Measurements from ENCODE around the gene TYW5. TPM values are rescaled to one million over a fixed set of nuclear protein-coding genes. Genes with fewer than 3 reads are reported as not detected.

The TYW5 gene
- total RNA-seq, 2 donors from 2014 or later = 16.0 to 16.3 TPM

DNA sequence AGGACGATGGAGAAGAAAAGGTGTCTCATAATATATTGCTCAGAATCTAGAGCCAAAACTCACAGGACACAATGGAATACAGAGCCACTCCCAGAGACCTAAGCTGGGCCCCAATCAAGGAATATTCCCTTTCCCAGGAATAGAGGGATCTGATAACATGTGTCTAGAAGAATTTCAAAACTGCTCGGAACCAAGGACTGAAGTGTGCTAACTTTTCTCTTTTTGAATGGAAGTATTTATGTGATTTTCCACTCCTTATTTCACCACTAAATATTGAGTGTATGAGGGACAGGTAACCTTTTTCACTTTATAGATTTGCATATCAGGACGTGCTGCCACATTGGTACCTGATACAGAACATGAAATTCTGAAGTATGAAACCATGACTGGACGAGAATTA, 53.3 kb downstream of the TYW5 start:
- H3K36me3 Mint-ChIP-seq (ENCODE audit: low read depth) = no peaks in the 10 kb centered on the region
- no peaks in the 10 kb centered on the region for H3K9me3 ChIP-seq (ENCODE audit: control insufficient read depth, low read length)
- DNase-seq = no peak
- H3K27ac Mint-ChIP-seq = no peak overlapping the region
- H3K9me3 Mint-ChIP-seq = no peaks in the 10 kb centered on the region
- H3K4me3 ChIP-seq (ENCODE audit: low read length) = no peak overlapping the region
- TF ChIP-seq, protein P1, sequence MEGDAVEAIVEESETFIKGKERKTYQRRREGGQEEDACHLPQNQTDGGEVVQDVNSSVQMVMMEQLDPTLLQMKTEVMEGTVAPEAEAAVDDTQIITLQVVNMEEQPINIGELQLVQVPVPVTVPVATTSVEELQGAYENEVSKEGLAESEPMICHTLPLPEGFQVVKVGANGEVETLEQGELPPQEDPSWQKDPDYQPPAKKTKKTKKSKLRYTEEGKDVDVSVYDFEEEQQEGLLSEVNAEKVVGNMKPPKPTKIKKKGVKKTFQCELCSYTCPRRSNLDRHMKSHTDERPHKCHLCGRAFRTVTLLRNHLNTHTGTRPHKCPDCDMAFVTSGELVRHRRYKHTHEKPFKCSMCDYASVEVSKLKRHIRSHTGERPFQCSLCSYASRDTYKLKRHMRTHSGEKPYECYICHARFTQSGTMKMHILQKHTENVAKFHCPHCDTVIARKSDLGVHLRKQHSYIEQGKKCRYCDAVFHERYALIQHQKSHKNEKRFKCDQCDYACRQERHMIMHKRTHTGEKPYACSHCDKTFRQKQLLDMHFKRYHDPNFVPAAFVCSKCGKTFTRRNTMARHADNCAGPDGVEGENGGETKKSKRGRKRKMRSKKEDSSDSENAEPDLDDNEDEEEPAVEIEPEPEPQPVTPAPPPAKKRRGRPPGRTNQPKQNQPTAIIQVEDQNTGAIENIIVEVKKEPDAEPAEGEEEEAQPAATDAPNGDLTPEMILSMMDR (conservative IDR thresholded peaks at IDR 0.05) = no peak
- H3K4me1 ChIP-seq (ENCODE audit: control insufficient read depth, insufficient read depth, low read length) = no peaks in the 10 kb centered on the region
- H3K9ac ChIP-seq (ENCODE audit: extremely low read depth, low read length, poor library complexity, severe bottlenecking) = no peak overlapping the region
- H3K4me1 Mint-ChIP-seq = no peaks in the 10 kb centered on the region
- no peaks in the 10 kb centered on the region for H3K27me3 ChIP-seq (ENCODE audit: control insufficient read depth, insufficient read depth, low read length, poor library complexity, severe bottlenecking)
- H3K27me3 Mint-ChIP-seq (ENCODE audit: insufficient read depth) = no peaks in the 10 kb centered on the region
- no peaks in the 10 kb centered on the region for H3K36me3 ChIP-seq (ENCODE audit: control insufficient read depth, insufficient read depth, low read length)
- no peak overlapping the region for H3K27ac ChIP-seq (ENCODE audit: low read depth, low read length)
- WGBS, 2 experiments (ENCODE audit: insufficient coverage in 1 of 2, insufficient read length in 1 of 2) = 89 to 100% methylated on average over 3 of the region's 4 CpGs
- no peak overlapping the region for H3K4me3 Mint-ChIP-seq

- H3K4me1 ChIP-seq (ENCODE audit: control insufficient read depth, insufficient read depth, low read length) = no peaks in the 10 kb centered on the region
- TF ChIP-seq, protein P1 (conservative IDR thresholded peaks at IDR 0.05) = no peak
- H3K27me3 ChIP-seq (ENCODE audit: control insufficient read depth, insufficient read depth, low read length, poor library complexity, severe bottlenecking) = no peaks in the 10 kb centered on the region
- WGBS, 2 experiments (ENCODE audit: insufficient coverage in 1 of 2, insufficient read length in 1 of 2) = 85 to 100% methylated on average over 1 to 2 of the region's 2 CpGs
- H3K36me3 ChIP-seq (ENCODE audit: control insufficient read depth, insufficient read depth, low read length) = no peaks in the 10 kb centered on the region
- no peak for DNase-seq
- Mint-ChIP-seq H3K27ac (no peak overlapping the region), H3K9me3 (no peaks in the 10 kb centered on the region), H3K36me3 (ENCODE audit: low read depth) (no peaks in the 10 kb centered on the region), H3K4me1 (peaks cover 8% of the 10 kb centered on the region), H3K27me3 (ENCODE audit: insufficient read depth) (no peaks in the 10 kb centered on the region), H3K4me3 (no peak overlapping the region)
- no peak overlapping the region for H3K27ac ChIP-seq (ENCODE audit: low read depth, low read length)
- no peaks in the 10 kb centered on the region for H3K9me3 ChIP-seq (ENCODE audit: control insufficient read depth, low read length)
- H3K9ac ChIP-seq (ENCODE audit: extremely low read depth, low read length, poor library complexity, severe bottlenecking) = no peak overlapping the region
- no peak overlapping the region for H3K4me3 ChIP-seq (ENCODE audit: low read length)
Observed at GRCh38 chr2:199896617-199897016, 58.7 kb downstream of the TYW5 start.

DNA sequence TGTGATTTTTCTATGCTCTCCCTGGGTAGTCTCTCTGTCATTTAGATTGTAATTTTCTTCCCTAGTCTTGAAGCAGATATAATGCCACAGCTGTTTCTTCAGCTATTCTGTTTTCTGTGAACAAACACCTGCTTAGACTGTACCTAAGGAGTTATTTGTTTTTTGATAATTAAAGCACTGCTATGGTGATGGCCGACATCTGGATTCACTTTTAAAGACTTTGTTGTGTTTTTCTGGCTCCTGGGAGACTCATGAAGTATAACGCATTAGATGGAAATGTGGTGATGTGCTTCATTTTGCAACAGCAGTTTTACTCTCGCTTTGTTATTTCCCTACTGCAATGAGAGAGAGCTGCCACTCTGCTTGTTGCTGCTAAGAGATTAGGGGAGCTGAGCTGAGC, 59.9 kb downstream of the TYW5 start:
- 89 to 90% methylated on average over 2 to 3 of the region's 3 CpGs for WGBS, 2 experiments (ENCODE audit: insufficient coverage in 1 of 2, insufficient read length in 1 of 2)
- Mint-ChIP-seq H3K4me3 (no peak overlapping the region), H3K27me3 (ENCODE audit: insufficient read depth) (no peaks in the 10 kb centered on the region), H3K36me3 (ENCODE audit: low read depth) (no peaks in the 10 kb centered on the region), H3K27ac (no peak overlapping the region), H3K4me1 (peaks cover 8% of the 10 kb centered on the region), H3K9me3 (no peaks in the 10 kb centered on the region)
- no peaks in the 10 kb centered on the region for H3K27me3 ChIP-seq (ENCODE audit: control insufficient read depth, insufficient read depth, low read length, poor library complexity, severe bottlenecking)
- DNase-seq = no peak
- H3K4me3 ChIP-seq (ENCODE audit: low read length) = no peak overlapping the region
- H3K27ac ChIP-seq (ENCODE audit: low read depth, low read length) = no peak overlapping the region
- H3K4me1 ChIP-seq (ENCODE audit: control insufficient read depth, insufficient read depth, low read length) = no peaks in the 10 kb centered on the region
- no peaks in the 10 kb centered on the region for H3K9me3 ChIP-seq (ENCODE audit: control insufficient read depth, low read length)
- TF ChIP-seq, protein P1 (conservative IDR thresholded peaks at IDR 0.05) = no peak
- no peak overlapping the region for H3K9ac ChIP-seq (ENCODE audit: extremely low read depth, low read length, poor library complexity, severe bottlenecking)
- no peaks in the 10 kb centered on the region for H3K36me3 ChIP-seq (ENCODE audit: control insufficient read depth, insufficient read depth, low read length)
